ENCODE data around the gene PLCB4. TPM values are rescaled to one million over a fixed set of nuclear protein-coding genes. Genes with fewer than 3 reads are reported as not detected.

Gene PLCB4
- total RNA-seq, 1 experiment from 2014 or later, result 10.1 TPM

DNA sequence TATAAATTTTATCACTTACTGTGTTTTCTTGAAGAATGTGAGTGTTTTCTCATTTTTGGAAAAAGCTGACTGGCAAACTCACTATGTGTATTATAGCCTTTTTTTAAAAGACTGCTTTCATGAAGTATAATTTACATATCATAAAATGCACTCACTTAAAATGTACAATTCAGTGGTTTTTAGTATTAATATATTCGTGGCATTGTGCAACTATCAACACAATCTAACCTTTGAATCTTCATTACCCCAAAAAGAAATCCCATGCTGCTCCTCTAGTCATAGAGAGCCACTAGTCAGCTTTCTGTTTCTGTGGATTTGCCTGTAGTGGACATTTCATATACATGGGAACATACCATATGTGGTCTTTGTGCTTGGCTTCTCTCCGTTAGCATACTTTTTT is 143.8 kb downstream of the PLCB4 start:
- DNase-seq, result no peak
- H4K20me1 ChIP-seq (ENCODE audit: control insufficient read depth, insufficient read depth, insufficient read length), result no peaks in the 10 kb centered on the region
- H2AK5ac ChIP-seq (ENCODE audit: insufficient read length, low read length), result no peak overlapping the region
- TF ChIP-seq, protein P1, sequence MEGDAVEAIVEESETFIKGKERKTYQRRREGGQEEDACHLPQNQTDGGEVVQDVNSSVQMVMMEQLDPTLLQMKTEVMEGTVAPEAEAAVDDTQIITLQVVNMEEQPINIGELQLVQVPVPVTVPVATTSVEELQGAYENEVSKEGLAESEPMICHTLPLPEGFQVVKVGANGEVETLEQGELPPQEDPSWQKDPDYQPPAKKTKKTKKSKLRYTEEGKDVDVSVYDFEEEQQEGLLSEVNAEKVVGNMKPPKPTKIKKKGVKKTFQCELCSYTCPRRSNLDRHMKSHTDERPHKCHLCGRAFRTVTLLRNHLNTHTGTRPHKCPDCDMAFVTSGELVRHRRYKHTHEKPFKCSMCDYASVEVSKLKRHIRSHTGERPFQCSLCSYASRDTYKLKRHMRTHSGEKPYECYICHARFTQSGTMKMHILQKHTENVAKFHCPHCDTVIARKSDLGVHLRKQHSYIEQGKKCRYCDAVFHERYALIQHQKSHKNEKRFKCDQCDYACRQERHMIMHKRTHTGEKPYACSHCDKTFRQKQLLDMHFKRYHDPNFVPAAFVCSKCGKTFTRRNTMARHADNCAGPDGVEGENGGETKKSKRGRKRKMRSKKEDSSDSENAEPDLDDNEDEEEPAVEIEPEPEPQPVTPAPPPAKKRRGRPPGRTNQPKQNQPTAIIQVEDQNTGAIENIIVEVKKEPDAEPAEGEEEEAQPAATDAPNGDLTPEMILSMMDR (conservative IDR thresholded peaks at IDR 0.05), result no peak
- H2BK5ac ChIP-seq (ENCODE audit: insufficient read length, low read length), result no peak overlapping the region
- no peak overlapping the region for H2AFZ ChIP-seq (ENCODE audit: low read length)
- no peak overlapping the region for H3K14ac ChIP-seq (ENCODE audit: insufficient read depth, low read length)
- no peak overlapping the region for H2BK120ac ChIP-seq (ENCODE audit: low read depth, low read length, poor library complexity, severe bottlenecking)
- Mint-ChIP-seq H3K27me3 (ENCODE audit: low read depth) (no peaks in the 10 kb centered on the region), H3K4me1 (peaks cover 3 to 8% of the 10 kb centered on the region in 2 experiments; a peak in 1 of 4 replicates), H3K9me3 (no peaks in the 10 kb centered on the region), H3K27ac (no peak overlapping the region), H3K36me3 (ENCODE audit: insufficient read depth in 1 of 3, low read depth in 3 of 3) (no peaks in the 10 kb centered on the region), H3K4me3 (no peak overlapping the region)
- H4K8ac ChIP-seq (replicated peaks; ENCODE audit: insufficient read length, low read depth, low read length), result no peak overlapping the region
- H3K27ac ChIP-seq (ENCODE audit: insufficient read length, low read depth, low read length), result no peak overlapping the region
- H3K23me2 ChIP-seq (ENCODE audit: insufficient read length, low read depth, low read length, poor library complexity, severe bottlenecking), result no peaks in the 10 kb centered on the region
- no peak overlapping the region for H3K56ac ChIP-seq (ENCODE audit: insufficient read length, low read depth, low read length)
- no CpG with 5 or more reads among the region's 2 CpGs for WGBS (ENCODE audit: extremely low coverage, insufficient read length, low lambda C conversion rate)
- no peak overlapping the region for H3K18ac ChIP-seq (ENCODE audit: insufficient read length, low read depth, low read length)
- H2BK12ac ChIP-seq (ENCODE audit: insufficient read length, low read depth, low read length), result no peak overlapping the region
- H3K9me3 ChIP-seq (ENCODE audit: control insufficient read depth, low read depth, low read length), result no peaks in the 10 kb centered on the region
- no peak overlapping the region for H3K23ac ChIP-seq (ENCODE audit: insufficient read length, low read depth, low read length)
- H2BK20ac ChIP-seq (ENCODE audit: low read depth, low read length, poor library complexity, severe bottlenecking), result no peak overlapping the region
- H3K4me1 ChIP-seq (ENCODE audit: insufficient read depth, low read length), result no peaks in the 10 kb centered on the region
- H2BK15ac ChIP-seq (ENCODE audit: low read depth, low read length), result no peak overlapping the region
- no peaks in the 10 kb centered on the region for H3K79me1 ChIP-seq (ENCODE audit: insufficient read depth, low read depth, low read length, poor library complexity, severe bottlenecking)
- no peak overlapping the region for H3K9ac ChIP-seq (ENCODE audit: extremely low read depth, insufficient read length, low read length)
- H3K4ac ChIP-seq (ENCODE audit: low read depth, low read length), result no peak overlapping the region
- no peak overlapping the region for H3T11ph ChIP-seq (ENCODE audit: low read length)
- H3K27me3 ChIP-seq (ENCODE audit: insufficient read depth, low read length), result no peaks in the 10 kb centered on the region
- H3K79me2 ChIP-seq (ENCODE audit: insufficient read depth, low read length), result no peaks in the 10 kb centered on the region
- H4K91ac ChIP-seq (ENCODE audit: insufficient read length, low read depth, low read length), result no peak overlapping the region
- no peak overlapping the region for H4K5ac ChIP-seq (ENCODE audit: insufficient read length, low read depth, low read length)
- H3K4me2 ChIP-seq (ENCODE audit: insufficient read depth, insufficient read length, low read length), result no peak overlapping the region
